ENCODE data around the gene SLC45A2.
A peak's percentile ranks its signal among the peaks of the same experiment; 100 is the strongest.
"Not testable (repeated sequence)": the region's sequence is repeated elsewhere in the genome, so short reads cannot be mapped to it uniquely, and the experiment has no call there.

SLC45A2 gene

GRCh38 chr5:33984671-33985124, at the start of gene SLC45A2:
SLC45A2 (minus strand) TSS chr5:33984693; CDS start chr5:33984583, 110 bp downstream.
- DNase-seq = no peak

- no peak for DNase-seq
Observed at GRCh38 chr5:34031966-34032365, 47.5 kb upstream of the SLC45A2 start.

- DNase-seq = no peak
Observed at GRCh38 chr5:34031117-34031516, 46.6 kb upstream of the SLC45A2 start.

- not testable (repeated sequence) for DNase-seq
Observed at GRCh38 chr5:34030585-34030984, 46.1 kb upstream of the SLC45A2 start.

GRCh38 chr5:34030048-34030447, 45.6 kb upstream of the SLC45A2 start:
- no peak for DNase-seq

GRCh38 chr5:34028349-34028748, 43.9 kb upstream of the SLC45A2 start:
- DNase-seq = no peak

- no peak for DNase-seq
Observed at GRCh38 chr5:34026089-34026761, 41.7 kb upstream of the SLC45A2 start.

- no peak for DNase-seq
Observed at GRCh38 chr5:34022121-34022705, 37.7 kb upstream of the SLC45A2 start.

- DNase-seq = no peak
Observed at GRCh38 chr5:34021334-34021733, 36.8 kb upstream of the SLC45A2 start.

GRCh38 chr5:34020726-34021125, 36.2 kb upstream of the SLC45A2 start:
- no peak for DNase-seq

GRCh38 chr5:34017254-34017653, 32.8 kb upstream of the SLC45A2 start:
- DNase-seq = no peak

- no peak for DNase-seq
Observed at GRCh38 chr5:34016750-34017149, 32.3 kb upstream of the SLC45A2 start.

GRCh38 chr5:34016222-34016621, 31.7 kb upstream of the SLC45A2 start:
- DNase-seq = no peak

GRCh38 chr5:34015120-34015822, 30.8 kb upstream of the SLC45A2 start:
- no peak for DNase-seq

GRCh38 chr5:34014626-34015025, 30.1 kb upstream of the SLC45A2 start:
- DNase-seq = no peak

- DNase-seq = no peak
Observed at GRCh38 chr5:34013547-34013946, 29.1 kb upstream of the SLC45A2 start.

- no peak for DNase-seq
Observed at GRCh38 chr5:34012791-34013190, 28.3 kb upstream of the SLC45A2 start.

- no peak for DNase-seq
Observed at GRCh38 chr5:34011536-34011935, 27.0 kb upstream of the SLC45A2 start.

GRCh38 chr5:34010146-34010545, 25.7 kb upstream of the SLC45A2 start:
- DNase-seq = not testable (repeated sequence)

GRCh38 chr5:34009610-34010009, 25.1 kb upstream of the SLC45A2 start:
- DNase-seq = no peak

GRCh38 chr5:34008802-34009201, 24.3 kb upstream of the SLC45A2 start:
- no peak for DNase-seq

- DNase-seq = peak; percentile 87
Observed at GRCh38 chr5:34007621-34008600, 23.4 kb upstream of the SLC45A2 start, which contains the start of gene AMACR. AMACR (minus strand) TSS chr5:34008050; CDS start chr5:34008019, 31 bp downstream.

- no peak for DNase-seq
Observed at GRCh38 chr5:34007201-34007620, 22.7 kb upstream of the SLC45A2 start.

Measured in NCI-H1436 (cell line).